Activated T-cell treated with anti-CD3 and anti-CD28 coated beads, Interleukin-2, amount 50 U/mL, for 72 hours (primary cell): ENCODE results near the gene POU2F2. TPM values are rescaled to one million over a fixed set of nuclear protein-coding genes. Genes with fewer than 3 reads are reported as not detected.
A peak's percentile ranks its signal among the peaks of the same experiment; 100 is the strongest.

ENCODE experiments used
- ATAC-seq, 2 donors: fragments of 150-1000 bp; cut with Tn5 transposase; replicated peaks in 1 of 2; 2 replicates each; pipeline ENCODE4 v1.10.0; 2021; ENCODE audit warnings: moderate library complexity in 2 of 2, mild to moderate bottlenecking in 1 of 2
- DNase-seq, 2 donors: peaks; one replicate each; pipeline ENCODE4 v3.0.0; 2021 to 2022; ENCODE audit warnings: mixed read lengths in 1 of 2
- H3K27ac Mint-ChIP-seq: one replicate; pipeline ENCODE4 v1.8.0; 2022; ENCODE audit warnings: mild to moderate bottlenecking, moderate library complexity, mixed read lengths
- H3K27me3 Mint-ChIP-seq: one replicate; pipeline ENCODE4 v1.8.0; 2022; ENCODE audit warnings: low read depth, mixed read lengths
- H3K36me3 Mint-ChIP-seq, 2 donors: one replicate each; pipeline ENCODE4 v1.8.0; 2022; ENCODE audit warnings: mixed read lengths in 2 of 2, mild to moderate bottlenecking in 1 of 2; ENCODE audit not compliant: insufficient read depth in 2 of 2
- H3K4me1 Mint-ChIP-seq: one replicate; pipeline ENCODE4 v1.8.0; 2022; ENCODE audit warnings: low read depth, mixed read lengths
- H3K4me3 Mint-ChIP-seq, 2 donors: one replicate each; pipeline ENCODE4 v1.8.0; 2022; ENCODE audit warnings: mild to moderate bottlenecking in 2 of 2, mixed read lengths in 2 of 2, moderate library complexity in 2 of 2
- H3K9me3 Mint-ChIP-seq, 2 donors: one replicate each; pipeline ENCODE4 v1.8.0; 2022; ENCODE audit warnings: mixed read lengths in 2 of 2
- total RNA-seq, 2 donors: library from RNA; stranded (reverse); gene quantifications; one replicate each; pipeline ENCODE4 v1.2.3, GENCODE V29; 2022

The POU2F2 gene
- total RNA-seq, 2 donors from 2014 or later = 45.0 to 56.0 TPM

- ATAC-seq (no peak), DNase-seq (no peak)
- H3K9me3 Mint-ChIP-seq = no peaks in the 10 kb centered on the region
- H3K36me3 Mint-ChIP-seq = no peaks in the 10 kb centered on the region
- H3K4me1 Mint-ChIP-seq = peaks cover 32% of the 10 kb centered on the region
- no peak overlapping the region for H3K4me3 Mint-ChIP-seq
- H3K27me3 Mint-ChIP-seq = peaks cover 14% of the 10 kb centered on the region
- H3K27ac Mint-ChIP-seq = no peak overlapping the region
These were observed 19.8 kb upstream of the POU2F2 start for GRCh38 chr19:42151782-42152684.

- Mint-ChIP-seq H3K9me3 (no peaks in the 10 kb centered on the region), H3K4me1 (peaks cover 32% of the 10 kb centered on the region), H3K36me3 (no peaks in the 10 kb centered on the region), H3K27ac (no peak overlapping the region), H3K27me3 (peaks cover 14% of the 10 kb centered on the region), H3K4me3 (no peak overlapping the region)
- no peak for DNase-seq
- ATAC-seq = no peak
These were observed 18.7 kb upstream of the POU2F2 start for GRCh38 chr19:42150911-42151361.

GRCh38 chr19:42150364-42150763 lies 18.1 kb upstream of the POU2F2 start:
- DNase-seq = no peak
- Mint-ChIP-seq H3K4me1 (peaks cover 30% of the 10 kb centered on the region), H3K4me3 (no peak overlapping the region), H3K27ac (no peak overlapping the region), H3K36me3 (no peaks in the 10 kb centered on the region), H3K9me3 (no peaks in the 10 kb centered on the region), H3K27me3 (peaks cover 13% of the 10 kb centered on the region)
- no peak for ATAC-seq

GRCh38 chr19:42149447-42150202 lies 17.4 kb upstream of the POU2F2 start:
- peaks cover 23% of the 10 kb centered on the region for H3K4me1 Mint-ChIP-seq
- H3K9me3 Mint-ChIP-seq = no peaks in the 10 kb centered on the region
- ATAC-seq (no peak), DNase-seq (no peak)
- no peak overlapping the region for H3K27ac Mint-ChIP-seq
- no peaks in the 10 kb centered on the region for H3K36me3 Mint-ChIP-seq
- H3K27me3 Mint-ChIP-seq = peaks cover 7% of the 10 kb centered on the region
- H3K4me3 Mint-ChIP-seq = no peak overlapping the region

- no peaks in the 10 kb centered on the region for H3K36me3 Mint-ChIP-seq
- H3K4me3 Mint-ChIP-seq = no peak overlapping the region
- H3K9me3 Mint-ChIP-seq = no peaks in the 10 kb centered on the region
- peaks cover 17% of the 10 kb centered on the region for H3K4me1 Mint-ChIP-seq
- no peak for ATAC-seq
- H3K27me3 Mint-ChIP-seq = no peaks in the 10 kb centered on the region
- DNase-seq = no peak
- H3K27ac Mint-ChIP-seq = no peak overlapping the region
These were observed 16.0 kb upstream of the POU2F2 start for GRCh38 chr19:42148266-42148665.

GRCh38 chr19:42143341-42144234 lies 11.3 kb upstream of the POU2F2 start:
- no peak overlapping the region for H3K27ac Mint-ChIP-seq
- no peak for DNase-seq
- peaks cover 5% of the 10 kb centered on the region for H3K4me1 Mint-ChIP-seq
- no peaks in the 10 kb centered on the region for H3K27me3 Mint-ChIP-seq
- no peak overlapping the region for H3K4me3 Mint-ChIP-seq
- ATAC-seq = no peak
- no peaks in the 10 kb centered on the region for H3K9me3 Mint-ChIP-seq
- no peaks in the 10 kb centered on the region for H3K36me3 Mint-ChIP-seq

GRCh38 chr19:42140125-42140754 lies 8.0 kb upstream of the POU2F2 start:
- peak in 1 of 2 donors; percentile 24 for ATAC-seq
- H3K4me1 Mint-ChIP-seq = no peaks in the 10 kb centered on the region
- no peak overlapping the region for H3K27ac Mint-ChIP-seq
- H3K27me3 Mint-ChIP-seq = no peaks in the 10 kb centered on the region
- no peaks in the 10 kb centered on the region for H3K36me3 Mint-ChIP-seq
- no peaks in the 10 kb centered on the region for H3K9me3 Mint-ChIP-seq
- H3K4me3 Mint-ChIP-seq = no peak overlapping the region
- peak; percentile 9 to 36 for DNase-seq

- H3K4me3 Mint-ChIP-seq = no peak overlapping the region
- no peaks in the 10 kb centered on the region for H3K9me3 Mint-ChIP-seq
- H3K36me3 Mint-ChIP-seq = peaks cover 0 to 2% of the 10 kb centered on the region in 2 donors
- DNase-seq (no peak), ATAC-seq (no peak)
- peaks cover 39% of the 10 kb centered on the region for H3K4me1 Mint-ChIP-seq
- H3K27ac Mint-ChIP-seq = no peak overlapping the region
- no peaks in the 10 kb centered on the region for H3K27me3 Mint-ChIP-seq
These were observed 2.4 kb upstream of the POU2F2 start for GRCh38 chr19:42134535-42135070.

GRCh38 chr19:42132851-42133528 lies 744 bp upstream of the POU2F2 start:
- DNase-seq (peak; percentile 84 to 92), ATAC-seq (peak; percentile 62 to 75)
- Mint-ChIP-seq H3K4me3 (peak overlapping the region; percentile 87 to 93), H3K4me1 (peaks cover 47% of the 10 kb centered on the region), H3K9me3 (no peaks in the 10 kb centered on the region), H3K36me3 (peaks cover 0 to 2% of the 10 kb centered on the region in 2 donors), H3K27ac (peak overlapping the region; percentile 40), H3K27me3 (no peaks in the 10 kb centered on the region)

GRCh38 chr19:42131149-42132029 lies 857 bp downstream of the POU2F2 start:
- ATAC-seq (peak in 1 of 2 donors; percentile 35), DNase-seq (peak in 1 of 2 donors; percentile 10)
- H3K36me3 Mint-ChIP-seq = peaks cover 0 to 2% of the 10 kb centered on the region in 2 donors
- H3K27ac Mint-ChIP-seq = peak overlapping the region; percentile 14
- no peaks in the 10 kb centered on the region for H3K9me3 Mint-ChIP-seq
- no peaks in the 10 kb centered on the region for H3K27me3 Mint-ChIP-seq
- H3K4me3 Mint-ChIP-seq = peak overlapping the region; percentile 87 to 93
- H3K4me1 Mint-ChIP-seq = peaks cover 63% of the 10 kb centered on the region

- peaks cover 65% of the 10 kb centered on the region for H3K4me1 Mint-ChIP-seq
- peak overlapping the region; percentile 48 to 93 for H3K4me3 Mint-ChIP-seq
- DNase-seq (no peak), ATAC-seq (no peak)
- H3K36me3 Mint-ChIP-seq = peaks cover 0 to 2% of the 10 kb centered on the region in 2 donors
- H3K27ac Mint-ChIP-seq = peak overlapping the region; percentile 32
- no peaks in the 10 kb centered on the region for H3K9me3 Mint-ChIP-seq
- H3K27me3 Mint-ChIP-seq = no peaks in the 10 kb centered on the region
These were observed 2.0 kb downstream of the POU2F2 start for GRCh38 chr19:42130254-42130573.
